DOHH2 (cell line): Measurements from ENCODE around the gene VAV2.

Experiments
- CTCF ChIP-seq: fragments of 200-600 bp; sonication (generic); IDR thresholded peaks from one replicate; pipeline ENCODE4 v1.5.1; 2014; ENCODE audit warnings: antibody characterized with exemption, mild to moderate bottlenecking, low read depth, low read length; ENCODE audit not compliant: poor library complexity, severe bottlenecking
- EZH2phosphoT487 ChIP-seq: fragments of 200-600 bp; sonication (generic); IDR thresholded peaks from 2 replicates; pipeline ENCODE4 v1.6.1; 2017; ENCODE audit warnings: borderline replicate concordance, mild to moderate bottlenecking, antibody characterized with exemption, low read length, moderate library complexity, mixed read lengths

GRCh38 chr9:133832877-133833276 lies 159.2 kb downstream of the VAV2 start:
- TF ChIP-seq EZH2phosphoT487 (no peak), CTCF (no peak)
